ENCODE measurements around the gene ANKRD13A.

The ANKRD13A gene

GRCh38 chr12:110010853-110011723 is 11.9 kb downstream of the ANKRD13A start:
- TF ChIP-seq GATA2 (IDR thresholded peaks at IDR 0.05; ENCODE audit: low read depth, low read length) (no peak), GATA3 (IDR thresholded peaks at IDR 0.05; ENCODE audit: low read depth, low read length) (no peak)

- TF ChIP-seq GATA3 (IDR thresholded peaks at IDR 0.05; ENCODE audit: low read depth, low read length), result no peak
- no peak for TF ChIP-seq GATA2 (IDR thresholded peaks at IDR 0.05; ENCODE audit: low read depth, low read length)
These were observed 12.9 kb downstream of the ANKRD13A start for GRCh38 chr12:110012137-110012536.

- TF ChIP-seq GATA3 (IDR thresholded peaks at IDR 0.05; ENCODE audit: low read depth, low read length) (no peak), GATA2 (IDR thresholded peaks at IDR 0.05; ENCODE audit: low read depth, low read length) (no peak)
These were observed 13.4 kb downstream of the ANKRD13A start for GRCh38 chr12:110012659-110013058.

- no peak for TF ChIP-seq GATA2 (IDR thresholded peaks at IDR 0.05; ENCODE audit: low read depth, low read length)
- TF ChIP-seq GATA3 (IDR thresholded peaks at IDR 0.05; ENCODE audit: low read depth, low read length), result no peak
These were observed 15.9 kb downstream of the ANKRD13A start for GRCh38 chr12:110015132-110015531.

GRCh38 chr12:110020956-110021355 is 21.7 kb downstream of the ANKRD13A start:
- TF ChIP-seq GATA3 (IDR thresholded peaks at IDR 0.05; ENCODE audit: low read depth, low read length) (no peak), GATA2 (IDR thresholded peaks at IDR 0.05; ENCODE audit: low read depth, low read length) (no peak)

- TF ChIP-seq GATA2 (IDR thresholded peaks at IDR 0.05; ENCODE audit: low read depth, low read length) (no peak), GATA3 (IDR thresholded peaks at IDR 0.05; ENCODE audit: low read depth, low read length) (no peak)
These were observed 24.1 kb downstream of the ANKRD13A start for GRCh38 chr12:110023059-110023980.

GRCh38 chr12:110024051-110024450 is 24.8 kb downstream of the ANKRD13A start:
- TF ChIP-seq GATA2 (IDR thresholded peaks at IDR 0.05; ENCODE audit: low read depth, low read length) (no peak), GATA3 (IDR thresholded peaks at IDR 0.05; ENCODE audit: low read depth, low read length) (no peak)

GRCh38 chr12:110028323-110028722 is 29.1 kb downstream of the ANKRD13A start:
- TF ChIP-seq GATA3 (IDR thresholded peaks at IDR 0.05; ENCODE audit: low read depth, low read length), result no peak
- no peak for TF ChIP-seq GATA2 (IDR thresholded peaks at IDR 0.05; ENCODE audit: low read depth, low read length)

- no peak for TF ChIP-seq GATA2 (IDR thresholded peaks at IDR 0.05; ENCODE audit: low read depth, low read length)
- no peak for TF ChIP-seq GATA3 (IDR thresholded peaks at IDR 0.05; ENCODE audit: low read depth, low read length)
These were observed 30.1 kb downstream of the ANKRD13A start for GRCh38 chr12:110029290-110029815.

- TF ChIP-seq GATA2 (IDR thresholded peaks at IDR 0.05; ENCODE audit: low read depth, low read length) (no peak), GATA3 (IDR thresholded peaks at IDR 0.05; ENCODE audit: low read depth, low read length) (no peak)
These were observed 34.7 kb downstream of the ANKRD13A start for GRCh38 chr12:110033888-110034287.

- TF ChIP-seq GATA3 (IDR thresholded peaks at IDR 0.05; ENCODE audit: low read depth, low read length) (no peak), GATA2 (IDR thresholded peaks at IDR 0.05; ENCODE audit: low read depth, low read length) (no peak)
These were observed 36.4 kb downstream of the ANKRD13A start for GRCh38 chr12:110035534-110036104.

GRCh38 chr12:110037315-110037714 is 38.1 kb downstream of the ANKRD13A start:
- TF ChIP-seq GATA2 (IDR thresholded peaks at IDR 0.05; ENCODE audit: low read depth, low read length), result no peak
- TF ChIP-seq GATA3 (IDR thresholded peaks at IDR 0.05; ENCODE audit: low read depth, low read length), result no peak

- no peak for TF ChIP-seq GATA2 (IDR thresholded peaks at IDR 0.05; ENCODE audit: low read depth, low read length)
- TF ChIP-seq GATA3 (IDR thresholded peaks at IDR 0.05; ENCODE audit: low read depth, low read length), result no peak
These were observed 39.5 kb downstream of the ANKRD13A start for GRCh38 chr12:110038741-110039084.

Measured in SH-SY5Y (cell line).